Left lung (tissue), 10 donors: ENCODE measurements around the gene SH3BP5. TPM values are rescaled to one million over a fixed set of nuclear protein-coding genes. Genes with fewer than 3 reads are reported as not detected.

Experiments used
- ATAC-seq: fragments of 200-7000 bp; cut with Tn5 transposase; one replicate; pipeline ENCODE4 v1.9.1; 2020; ENCODE audit warnings: moderate library complexity
- DNase-seq, 4 donors: peaks; one replicate each; pipeline ENCODE4 v3.0.0-alpha.2; 2013 to 2020
- H3K27ac ChIP-seq, 2 donors: fragments of 200-600 bp; sonication (generic) in 1 of 2; one replicate each; pipeline versions ENCODE4 v1.5.0 to v1.8.0; 2020 to 2021
- H3K27me3 ChIP-seq, 2 donors: fragments of 200-600 bp; sonication (generic) in 1 of 2; one replicate each; pipeline versions ENCODE4 v1.5.0 to v1.8.0; 2020 to 2021
- H3K36me3 ChIP-seq, 2 donors: fragments of 200-600 bp; sonication (generic) in 1 of 2; one replicate each; pipeline versions ENCODE4 v1.5.0 to v1.8.0; 2020 to 2021
- H3K4me1 ChIP-seq, 2 donors: fragments of 200-600 bp; one replicate each; pipeline ENCODE4 v1.8.0; 2021
- H3K4me3 ChIP-seq, 2 donors: fragments of 200-600 bp; sonication (generic) in 1 of 2; one replicate each; pipeline versions ENCODE4 v1.5.0 to v1.8.0; 2020 to 2021; ENCODE audit warnings: mild to moderate bottlenecking in 1 of 2
- H3K9me3 ChIP-seq, 2 donors: fragments of 200-600 bp; sonication (generic) in 1 of 2; one replicate each; pipeline versions ENCODE4 v1.5.0 to v1.8.0; 2020 to 2021
- CTCF ChIP-seq, 2 donors: fragments of 200-600 bp; sonication (generic) in 1 of 2; IDR thresholded peaks; one replicate each; pipeline versions ENCODE4 v1.5.0 to v1.8.0; 2021; ENCODE audit warnings: antibody characterized with exemption in 2 of 2
- intact Hi-C, 2 donors: fragments of 100-400 bp; cut with DNase I; formaldehyde crosslinking; loops; one replicate each; pipeline versions ENCODE4 v1.11.2 to v1.14.2; 2022
- polyA plus RNA-seq, 6 donors: library from polyadenylated mRNA; unstranded; fragments of 120-200 nt; gene quantifications; one replicate each; pipeline ENCODE4 v1.2.1, GENCODE V29; 2013; ENCODE audit not compliant: insufficient read length in 6 of 6
- total RNA-seq, 2 donors: library from RNA; stranded (reverse); fragmentation: NEBNext Ultra II Directional; extraction: Animal tissue kit (Norgen Biotek cat#: 25700); gene quantifications; one replicate each; pipeline ENCODE4 v1.2.1, GENCODE V29; 2021
- donor health status: DM: no; HTN: yes; CAD: no.
- donor health status: DM: no; HTN: no; CAD: no.

The SH3BP5 gene
- total and polyA plus RNA-seq, 8 donors = 53.3 to 65.5 (median 60.9) TPM

- intact Hi-C loops = no loop called here
- no peaks in the 10 kb centered on the region for H3K27me3 ChIP-seq
- DNase-seq (no peak), ATAC-seq (no peak)
- H3K4me1 ChIP-seq = peaks cover 21 to 92% of the 10 kb centered on the region in 2 donors
- H3K9me3 ChIP-seq = no peaks in the 10 kb centered on the region
- peaks cover 0 to 27% of the 10 kb centered on the region in 2 donors for H3K36me3 ChIP-seq
- no peak for TF ChIP-seq CTCF (IDR thresholded peaks at IDR 0.05)
- H3K27ac ChIP-seq = peak overlapping the region in 1 of 2 donors; percentile 60
- no peak overlapping the region for H3K4me3 ChIP-seq
Observed at GRCh38 chr3:15326673-15327072, 5.7 kb downstream of the SH3BP5 start.

GRCh38 chr3:15326037-15326436, 6.3 kb downstream of the SH3BP5 start:
- no peak overlapping the region for H3K4me3 ChIP-seq
- H3K27me3 ChIP-seq = no peaks in the 10 kb centered on the region
- DNase-seq (no peak), ATAC-seq (no peak)
- no peaks in the 10 kb centered on the region for H3K9me3 ChIP-seq
- peaks cover 0 to 27% of the 10 kb centered on the region in 2 donors for H3K36me3 ChIP-seq
- TF ChIP-seq CTCF (IDR thresholded peaks at IDR 0.05) = no peak
- peak overlapping the region in 1 of 2 donors; percentile 60 for H3K27ac ChIP-seq
- H3K4me1 ChIP-seq = peaks cover 26 to 92% of the 10 kb centered on the region in 2 donors
- intact Hi-C loops = no loop called here

- peaks cover 26 to 90% of the 10 kb centered on the region in 2 donors for H3K4me1 ChIP-seq
- DNase-seq = no peak
- TF ChIP-seq CTCF (IDR thresholded peaks at IDR 0.05) = no peak
Observed at GRCh38 chr3:15325228-15325627, 7.2 kb downstream of the SH3BP5 start.

GRCh38 chr3:15324379-15324808, 8.0 kb downstream of the SH3BP5 start:
- H3K4me3 ChIP-seq = no peak overlapping the region
- peak; percentile 12 for ATAC-seq
- TF ChIP-seq CTCF (IDR thresholded peaks at IDR 0.05) = no peak
- H3K27ac ChIP-seq = peak overlapping the region in 1 of 2 donors; percentile 49
- peaks cover 32 to 90% of the 10 kb centered on the region in 2 donors for H3K4me1 ChIP-seq
- no peaks in the 10 kb centered on the region for H3K27me3 ChIP-seq
- H3K36me3 ChIP-seq = peaks cover 0 to 22% of the 10 kb centered on the region in 2 donors
- H3K9me3 ChIP-seq = no peaks in the 10 kb centered on the region
- intact Hi-C loops = no loop called here
- no peak for DNase-seq

More at GRCh38 chr3:15325228-15325627, 7.2 kb downstream of the SH3BP5 start:
- H3K36me3 ChIP-seq = peaks cover 0 to 27% of the 10 kb centered on the region in 2 donors
- H3K27me3 ChIP-seq = no peaks in the 10 kb centered on the region
- H3K4me3 ChIP-seq = no peak overlapping the region
- H3K27ac ChIP-seq = peak overlapping the region; percentile 24 to 40
- intact Hi-C loops = no loop called here
- ATAC-seq = peak; percentile 5
- no peaks in the 10 kb centered on the region for H3K9me3 ChIP-seq

- H3K36me3 ChIP-seq = peaks cover 0 to 11% of the 10 kb centered on the region in 2 donors
- ATAC-seq (no peak), DNase-seq (no peak)
- TF ChIP-seq CTCF (IDR thresholded peaks at IDR 0.05) = no peak
- peaks cover 42 to 89% of the 10 kb centered on the region in 2 donors for H3K4me1 ChIP-seq
- no peak overlapping the region for H3K4me3 ChIP-seq
- peak overlapping the region in 1 of 2 donors; percentile 49 for H3K27ac ChIP-seq
- intact Hi-C loops = no loop called here
- no peaks in the 10 kb centered on the region for H3K9me3 ChIP-seq
- H3K27me3 ChIP-seq = no peaks in the 10 kb centered on the region
Observed at GRCh38 chr3:15323063-15323462, 9.3 kb downstream of the SH3BP5 start.
